Right renal pelvis (tissue), 4 donors: Measurements from ENCODE around the gene CNGB1. TPM values are rescaled to one million over a fixed set of nuclear protein-coding genes. Genes with fewer than 3 reads are reported as not detected.
A peak's percentile ranks its signal among the peaks of the same experiment; 100 is the strongest.
"Not testable (repeated sequence)": the region's sequence is repeated elsewhere in the genome, so short reads cannot be mapped to it uniquely, and the experiment has no call there.

ENCODE experiments used
- DNase-seq, 4 donors: peaks; one replicate each; pipeline ENCODE4 v3.0.0-alpha.2; 2013; ENCODE audit warnings: low read depth in 4 of 4, low spot score in 3 of 4, missing footprints in 1 of 4
- polyA plus RNA-seq, 4 donors: library from polyadenylated mRNA; unstranded; fragments of 120-200 nt; gene quantifications; one replicate each; pipeline ENCODE4 v1.2.1, GENCODE V29; 2013; ENCODE audit not compliant: insufficient read length in 4 of 4

The CNGB1 gene
- polyA plus RNA-seq: under 1 TPM; 0.03 to 0.27 (median 0.11) TPM

DNA sequence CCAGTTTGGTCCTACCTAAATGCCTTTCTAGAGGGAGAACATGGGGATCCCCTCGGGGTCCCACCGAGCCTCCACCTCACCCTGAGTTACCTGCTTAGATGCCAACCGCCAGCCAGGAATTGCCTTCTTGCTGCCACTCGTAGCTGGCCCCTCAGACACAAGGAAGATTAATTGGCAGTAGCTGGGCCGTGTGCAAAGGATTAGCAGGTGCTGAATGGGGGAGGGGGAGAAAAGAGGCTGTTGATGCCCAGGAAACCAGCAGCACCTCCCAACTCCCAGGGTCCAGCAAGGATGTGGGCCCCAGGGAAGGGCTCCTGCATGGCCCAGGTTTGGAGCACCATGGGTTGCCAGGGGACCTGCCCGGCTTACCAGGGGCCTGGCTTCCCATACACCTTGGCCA is at the start of gene CNGB1:
Gene CNGB1, minus strand, starts transcription at position 159 of the 400 bp plus-strand sequence. CDS start 3,842 bp downstream, outside the sequence.
- no peak for DNase-seq

- no peak for DNase-seq
Observed at GRCh38 chr16:58019866-58020538, 49.1 kb upstream of the CNGB1 start.

DNA sequence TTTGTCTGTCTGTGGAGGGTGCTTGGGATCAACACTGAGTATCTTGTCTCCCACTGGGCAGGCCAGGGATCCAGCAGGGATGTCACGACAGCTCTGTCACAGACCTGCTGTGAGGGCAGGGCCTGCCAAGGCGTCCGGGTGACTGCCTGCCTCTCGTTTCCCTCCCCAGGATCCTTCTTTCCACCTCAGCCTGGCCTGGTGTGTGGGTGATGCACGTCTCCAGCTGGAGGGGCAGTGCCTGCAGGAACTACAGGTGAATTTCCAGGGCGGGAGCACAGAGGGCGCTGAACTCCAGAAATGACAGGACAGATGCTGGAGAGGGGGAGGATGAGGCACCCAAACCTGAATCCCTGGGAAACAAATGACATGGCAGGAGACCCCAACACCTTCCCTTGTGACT is 47.9 kb upstream of the CNGB1 start:
- no peak for DNase-seq

GRCh38 chr16:58016840-58017446 is 46.0 kb upstream of the CNGB1 start:
- DNase-seq: no peak

DNA sequence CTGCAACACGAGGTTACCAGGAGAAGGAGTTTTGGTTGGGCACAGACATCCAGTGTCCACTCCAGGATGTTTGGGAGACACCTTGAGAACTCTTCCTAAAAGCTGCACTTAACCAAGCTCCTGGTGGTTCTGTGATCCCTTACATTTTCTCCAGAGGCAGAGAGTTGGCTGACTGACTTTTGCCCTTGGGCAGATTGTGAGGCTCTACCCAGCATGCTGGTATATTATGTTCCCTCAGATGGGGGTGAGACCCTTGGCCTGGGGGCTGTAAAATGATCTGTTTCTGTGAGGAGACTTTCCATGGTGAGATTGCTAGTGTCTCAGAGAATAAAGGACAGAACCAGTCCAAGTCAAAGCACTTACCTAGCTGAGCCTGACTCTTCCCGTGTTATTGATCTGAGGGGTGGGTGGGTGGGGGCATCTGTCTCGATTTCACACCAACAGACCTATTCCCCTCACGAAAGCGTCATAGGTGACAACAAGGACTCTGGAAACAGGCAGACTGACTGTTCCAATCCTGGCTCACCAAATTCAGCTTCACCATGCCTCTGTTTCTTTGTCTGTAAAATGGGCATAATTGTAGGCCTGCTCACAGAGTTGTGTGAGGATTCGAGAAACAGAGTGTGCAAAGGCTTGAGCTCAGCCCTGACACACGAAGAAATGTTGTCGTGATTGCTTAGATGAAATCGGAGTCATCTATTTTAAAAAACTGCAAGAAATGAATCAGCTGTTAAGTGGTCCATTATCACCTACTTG is 42.5 kb upstream of the CNGB1 start:
- no peak for DNase-seq

DNA sequence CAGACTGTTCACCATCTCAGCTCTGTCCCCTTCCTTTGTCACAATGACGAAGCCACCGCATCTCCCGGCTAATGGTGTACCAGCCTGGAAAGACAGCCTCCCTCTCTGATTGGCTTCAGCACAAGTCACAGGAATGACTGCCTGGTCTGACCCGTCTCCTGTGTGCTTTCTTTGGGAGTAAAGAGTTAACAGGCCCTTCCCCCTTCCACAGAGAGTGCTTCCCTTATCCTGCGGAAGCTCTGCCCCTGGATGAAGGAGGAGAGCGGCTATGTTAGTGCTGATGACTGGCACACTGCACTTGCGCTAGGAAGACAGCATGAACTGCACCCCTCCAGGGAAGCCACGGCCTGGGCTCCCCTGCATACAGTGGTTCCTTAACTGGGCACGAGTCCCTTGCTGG is 41.6 kb upstream of the CNGB1 start:
- no peak for DNase-seq

DNA sequence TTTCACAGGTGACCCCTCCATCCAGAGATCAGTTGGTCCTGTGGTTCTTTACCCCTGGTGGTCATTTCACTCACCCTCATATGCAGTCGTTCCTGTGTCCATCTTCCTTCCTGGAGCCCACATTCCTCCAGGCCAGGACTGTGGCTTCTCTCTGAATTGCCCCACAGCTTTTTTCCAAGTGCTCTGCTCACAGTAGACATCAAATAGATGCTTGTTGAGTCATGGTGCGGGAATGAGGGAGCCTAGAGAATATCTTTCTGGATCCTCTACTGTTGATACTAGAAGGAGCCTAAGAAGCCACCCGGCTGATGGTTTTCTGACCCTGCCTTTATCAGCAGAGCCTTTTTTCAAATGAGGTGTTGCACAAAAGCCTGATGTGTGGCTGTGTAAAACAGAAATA is 40.7 kb upstream of the CNGB1 start:
- DNase-seq: no peak

- no peak for DNase-seq
Observed at GRCh38 chr16:58010886-58011285, 40.0 kb upstream of the CNGB1 start.

DNA sequence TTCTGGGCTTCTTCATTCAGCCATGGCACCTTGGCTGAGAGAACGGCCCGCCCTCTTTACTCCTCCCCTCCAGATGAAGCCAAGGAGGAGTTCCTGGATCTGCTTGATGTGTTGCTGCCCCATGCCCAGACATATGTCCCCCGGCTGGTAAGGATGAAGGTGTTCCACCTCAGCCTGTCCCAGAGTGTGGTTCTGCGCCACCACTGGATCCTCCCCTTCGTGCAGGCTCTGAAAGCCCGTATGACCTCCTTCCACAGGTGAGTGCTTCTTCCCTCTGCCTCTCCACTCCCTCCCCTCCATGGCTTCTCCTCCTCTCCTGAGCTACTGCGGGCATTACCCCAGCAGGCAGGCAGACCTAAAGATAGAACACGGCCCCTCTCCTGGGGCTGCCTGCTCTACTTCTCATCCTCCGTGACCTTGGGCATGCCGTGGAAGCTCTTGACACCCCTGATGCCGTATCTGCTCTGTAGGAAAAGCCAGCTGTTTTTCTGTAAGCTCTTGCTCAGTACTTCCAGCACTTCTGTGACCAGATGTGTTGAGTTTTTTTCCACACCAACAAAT is 39.0 kb upstream of the CNGB1 start:
- no peak for DNase-seq

DNA sequence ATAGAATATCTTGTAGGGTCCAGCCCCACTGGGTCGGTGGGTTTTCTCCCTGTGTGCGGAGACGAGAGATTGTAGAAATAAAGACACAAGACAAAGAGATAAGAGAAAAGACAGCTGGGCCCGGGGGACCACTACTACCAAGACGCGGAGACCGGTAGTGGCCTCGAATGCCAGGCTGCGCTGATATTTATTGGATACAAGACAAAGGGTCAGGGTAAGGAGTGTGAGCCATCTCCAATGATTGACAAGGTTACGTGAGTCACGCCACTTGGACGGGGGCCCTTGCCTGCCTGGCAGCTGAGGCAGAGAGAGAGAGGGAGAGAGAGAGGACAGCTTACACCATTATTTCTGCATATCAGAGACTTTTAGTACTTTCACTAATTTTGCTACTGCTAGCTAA is 33.8 kb upstream of the CNGB1 start:
- DNase-seq: not testable (repeated sequence)

DNA sequence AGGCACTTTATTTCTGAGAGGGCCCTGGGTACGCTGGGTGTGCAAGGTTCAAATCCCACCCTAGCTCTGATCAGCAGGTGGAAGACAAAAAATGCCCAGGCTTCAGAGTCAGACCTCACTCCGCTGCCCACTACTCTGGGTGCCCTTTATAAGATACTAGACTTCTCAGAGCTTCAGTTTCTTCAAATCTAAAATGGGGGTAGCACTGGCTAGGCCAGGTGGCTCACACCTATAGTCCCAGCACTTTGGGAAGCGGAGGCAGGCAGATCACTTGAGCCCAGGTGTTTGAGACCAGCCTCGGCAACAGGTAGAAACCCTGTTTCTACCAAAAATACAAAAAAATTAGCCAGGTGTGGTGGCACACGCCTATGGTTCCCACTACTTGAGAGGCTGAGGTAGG is 32.0 kb upstream of the CNGB1 start:
- no peak for DNase-seq

GRCh38 chr16:58002416-58002800 is 31.5 kb upstream of the CNGB1 start:
- DNase-seq: no peak

- DNase-seq: no peak
Observed at GRCh38 chr16:58001781-58002415, 31.0 kb upstream of the CNGB1 start.

DNA sequence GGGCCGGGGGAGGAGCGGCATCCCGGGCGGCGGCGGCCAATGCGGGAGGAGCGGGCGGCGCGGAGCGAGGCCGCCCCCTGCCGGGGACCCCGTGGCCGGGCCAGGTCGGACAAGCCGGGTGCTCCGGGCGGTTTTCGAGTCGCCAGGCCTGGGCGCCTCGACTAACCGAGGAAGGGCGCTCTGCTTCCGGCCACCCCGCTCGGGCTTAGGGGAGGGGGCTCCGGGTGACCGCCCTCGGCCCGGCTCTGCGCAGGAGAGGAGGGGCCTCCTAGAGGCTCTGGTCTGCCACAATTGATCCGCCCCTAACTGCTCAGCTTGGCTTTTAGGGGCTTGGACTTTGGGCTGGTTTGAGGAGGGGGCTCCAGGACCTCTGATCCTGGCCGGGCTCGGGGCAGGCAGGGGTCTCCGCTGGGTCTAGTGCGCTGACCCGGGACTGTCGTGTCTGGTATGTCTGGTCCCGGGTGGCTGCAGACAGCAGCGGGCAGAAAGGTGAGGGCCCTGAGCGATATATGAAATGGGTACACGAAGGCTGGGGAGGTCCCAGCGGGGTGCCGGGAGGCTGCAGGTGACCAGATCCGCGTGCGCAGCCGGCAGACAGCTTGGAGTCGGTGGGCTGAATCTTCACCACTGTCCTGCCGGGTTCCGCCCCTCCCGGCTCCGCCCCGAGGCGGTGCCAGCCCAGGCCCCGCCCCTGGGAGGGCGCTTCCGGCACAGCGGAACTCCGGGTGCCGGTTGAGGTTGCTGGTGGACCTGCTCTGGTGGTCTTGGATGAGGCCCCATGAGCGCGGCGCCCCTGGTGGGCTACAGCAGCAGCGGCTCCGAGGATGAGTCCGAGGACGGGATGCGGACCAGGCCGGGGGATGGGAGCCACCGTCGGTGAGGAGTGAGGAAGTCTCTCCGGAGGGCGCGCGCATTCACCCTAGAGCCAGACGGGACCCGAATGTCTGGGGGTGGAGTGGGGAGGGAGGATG is 30.1 kb upstream of the CNGB1 start, which contains the start of gene USB1:
Gene USB1, plus strand, starts transcription at position 702 of the 971 bp plus-strand sequence. Its CDS starts 77 bp downstream, at position 779.
- peak in 3 of 4 donors; percentile 47 to 80 (median 68) for DNase-seq

DNA sequence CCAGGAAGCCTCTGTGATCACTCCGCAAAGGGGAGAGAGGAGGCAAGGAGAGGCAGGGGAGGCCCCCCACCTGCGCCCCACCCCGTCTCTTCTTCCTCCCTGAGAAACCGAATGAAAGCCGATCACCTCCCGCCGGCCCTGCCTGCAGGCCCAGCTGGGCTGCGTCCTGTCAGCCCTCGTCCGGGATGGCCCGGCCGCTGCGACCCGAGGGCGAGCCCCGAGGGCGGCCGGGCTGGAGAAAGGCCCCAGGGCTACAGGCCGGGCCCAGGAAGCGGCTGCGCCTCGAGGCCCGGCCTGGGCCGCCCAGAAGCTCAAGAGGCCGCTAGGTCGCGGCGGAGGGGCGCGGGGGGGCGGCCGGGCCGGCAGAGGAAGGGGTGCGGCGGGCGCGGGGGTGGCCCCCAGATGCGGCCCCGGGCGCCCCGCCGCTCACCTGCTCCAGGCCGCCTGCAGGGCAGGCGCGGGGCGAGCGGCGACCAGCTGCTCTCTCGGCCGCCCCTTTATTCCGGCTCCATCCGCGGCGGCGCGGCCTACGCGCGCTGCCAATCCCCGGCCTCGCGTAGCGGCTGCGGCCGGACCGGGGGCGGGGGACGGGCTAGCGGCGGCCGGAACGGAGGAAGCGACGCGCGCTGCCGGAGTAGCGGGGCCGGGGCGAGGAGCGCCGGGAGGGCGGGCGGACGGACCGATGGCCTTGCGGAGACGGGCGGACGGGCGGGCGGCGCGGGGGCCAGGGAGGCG is 29.2 kb upstream of the CNGB1 start, which contains the start of gene ZNF319:
Gene ZNF319, minus strand, starts transcription at position 702 of the 735 bp plus-strand sequence. CDS start 2,407 bp downstream, outside the sequence.
- DNase-seq: no peak

DNA sequence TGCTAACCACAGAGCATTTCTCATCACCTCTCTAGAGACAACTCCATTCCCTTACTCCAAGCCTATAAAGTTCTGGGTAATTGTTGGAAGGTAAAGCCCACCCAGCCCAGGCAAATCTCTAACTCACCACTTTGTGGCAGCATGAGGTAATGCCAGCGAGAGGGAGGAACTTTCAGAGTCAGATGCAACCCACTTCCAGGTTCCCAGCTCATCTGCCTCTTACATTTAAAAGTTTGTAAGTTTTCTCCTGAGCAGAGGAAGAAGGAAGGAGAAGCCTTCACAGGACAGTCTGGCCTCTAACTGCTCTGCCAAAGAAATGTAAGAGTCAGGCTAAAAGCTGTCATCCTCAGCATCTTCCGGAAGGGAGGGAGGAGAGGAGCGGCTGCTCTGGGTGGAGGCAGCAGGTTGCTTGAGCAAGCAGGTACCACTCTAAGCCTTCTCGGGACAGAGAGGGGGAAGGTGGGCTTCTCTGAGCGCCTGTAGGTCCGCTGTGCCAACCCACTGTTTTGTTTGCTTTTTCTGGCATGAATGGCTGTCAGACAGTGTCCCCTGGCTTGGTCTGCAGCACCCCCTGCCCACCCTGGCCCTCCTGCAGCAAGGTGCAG is 28.5 kb upstream of the CNGB1 start:
- no peak for DNase-seq

DNA sequence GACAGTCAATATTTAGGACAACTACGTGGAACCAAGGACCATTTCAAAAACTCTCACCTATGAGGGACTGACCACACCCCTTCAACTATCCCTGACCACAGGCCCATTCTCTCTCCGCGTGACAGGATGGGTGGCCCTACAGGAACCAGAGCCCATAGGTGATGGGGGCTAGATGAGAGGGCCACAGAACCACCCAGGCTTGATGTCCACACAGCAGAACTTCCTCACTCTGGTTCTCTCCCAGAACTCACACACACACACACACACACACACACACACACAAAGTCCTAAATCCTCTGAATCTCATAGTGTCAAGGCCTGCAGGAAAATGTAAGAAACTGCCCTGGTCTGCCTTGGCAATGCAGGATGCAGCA is 28.1 kb upstream of the CNGB1 start:
- no peak for DNase-seq

GRCh38 chr16:57998486-57998885 is 27.6 kb upstream of the CNGB1 start:
- DNase-seq: no peak
